HL-60 (cell line): ENCODE measurements around the gene ZRSR2.

ENCODE experiments used
- DNase-seq, 2 experiments: peaks; one replicate each; pipeline ENCODE4 v3.0.0-alpha.2; 2010 to 2020; ENCODE audit warnings: low read depth in 1 of 2, low spot score in 1 of 2
- H3K27ac ChIP-seq: fragments of 250-450 bp; sonication (Bioruptor Pico); replicated peaks from 2 replicates; pipeline ENCODE4 v1.5.1; 2020; ENCODE audit warnings: mild to moderate bottlenecking, moderate library complexity
- H3K27me3 ChIP-seq: fragments of 250-450 bp; sonication (Bioruptor Pico); 2 replicates; pipeline ENCODE4 v1.5.1; 2021; ENCODE audit warnings: mild to moderate bottlenecking, moderate library complexity; ENCODE audit not compliant: insufficient read depth, poor library complexity, severe bottlenecking
- H3K4me3 ChIP-seq: replicated peaks from 2 replicates; pipeline ENCODE4 v1.5.1; 2011; ENCODE audit warnings: mild to moderate bottlenecking, control low read depth, low read length; ENCODE audit not compliant: insufficient read depth
- GABPA ChIP-seq: IDR thresholded peaks from 2 replicates; pipeline ENCODE4 v1.6.1; 2012; ENCODE audit warnings: low read depth
- POLR2AphosphoS5 ChIP-seq: IDR thresholded peaks from 2 replicates; pipeline ENCODE4 v1.6.1; 2012; ENCODE audit warnings: low read depth
- REST ChIP-seq: IDR thresholded peaks from 2 replicates; pipeline ENCODE4 v1.6.1; 2012; ENCODE audit warnings: low read depth; ENCODE audit not compliant: insufficient replicate concordance
- SPI1 ChIP-seq: IDR thresholded peaks from 2 replicates; pipeline ENCODE4 v1.6.1; 2012; ENCODE audit warnings: low read depth, mild to moderate bottlenecking, borderline replicate concordance
- TF ChIP-seq, protein P1 (sequence below): IDR thresholded peaks from one replicate; pipeline ENCODE4 v1.5.1; 2011; ENCODE audit warnings: low read length, control low read depth, inconsistent platforms; ENCODE audit not compliant: insufficient read depth

Gene ZRSR2

GRCh38 chrX:15781961-15782699 is 8.2 kb upstream of the ZRSR2 start:
- Histone ChIP-seq H3K4me3 (no peak overlapping the region; the same call in 1 of the 2 replicates), H3K27ac (peak overlapping the region; percentile 49), H3K27me3 (no peaks in the 10 kb centered on the region)
- TF ChIP-seq, protein P1, sequence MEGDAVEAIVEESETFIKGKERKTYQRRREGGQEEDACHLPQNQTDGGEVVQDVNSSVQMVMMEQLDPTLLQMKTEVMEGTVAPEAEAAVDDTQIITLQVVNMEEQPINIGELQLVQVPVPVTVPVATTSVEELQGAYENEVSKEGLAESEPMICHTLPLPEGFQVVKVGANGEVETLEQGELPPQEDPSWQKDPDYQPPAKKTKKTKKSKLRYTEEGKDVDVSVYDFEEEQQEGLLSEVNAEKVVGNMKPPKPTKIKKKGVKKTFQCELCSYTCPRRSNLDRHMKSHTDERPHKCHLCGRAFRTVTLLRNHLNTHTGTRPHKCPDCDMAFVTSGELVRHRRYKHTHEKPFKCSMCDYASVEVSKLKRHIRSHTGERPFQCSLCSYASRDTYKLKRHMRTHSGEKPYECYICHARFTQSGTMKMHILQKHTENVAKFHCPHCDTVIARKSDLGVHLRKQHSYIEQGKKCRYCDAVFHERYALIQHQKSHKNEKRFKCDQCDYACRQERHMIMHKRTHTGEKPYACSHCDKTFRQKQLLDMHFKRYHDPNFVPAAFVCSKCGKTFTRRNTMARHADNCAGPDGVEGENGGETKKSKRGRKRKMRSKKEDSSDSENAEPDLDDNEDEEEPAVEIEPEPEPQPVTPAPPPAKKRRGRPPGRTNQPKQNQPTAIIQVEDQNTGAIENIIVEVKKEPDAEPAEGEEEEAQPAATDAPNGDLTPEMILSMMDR: no peak
- TF ChIP-seq GABPA (no peak), REST (no peak), SPI1 (no peak), POLR2AphosphoS5 (no peak)
- DNase-seq: no peak

GRCh38 chrX:15785176-15785750 is 5.0 kb upstream of the ZRSR2 start:
- peak; percentile 52 to 55 for DNase-seq
- TF ChIP-seq GABPA (no peak), REST (no peak), POLR2AphosphoS5 (no peak), SPI1 (no peak)
- TF ChIP-seq, protein P1: no peak
- Histone ChIP-seq H3K27me3 (no peaks in the 10 kb centered on the region), H3K4me3 (no peak overlapping the region), H3K27ac (peak overlapping the region; percentile 39; the same call in 1 of the 2 replicates)

- Histone ChIP-seq H3K27me3 (no peaks in the 10 kb centered on the region), H3K4me3 (no peak overlapping the region), H3K27ac (no peak overlapping the region)
- TF ChIP-seq REST (no peak), SPI1 (peak; percentile 90; the same call in 1 of the 2 replicates)
- peak in 1 of 2 experiments; percentile 77 for DNase-seq
Measured at GRCh38 chrX:15786915-15787314, 3.4 kb upstream of the ZRSR2 start.
